ENCODE data around the gene RPL14.

Gene RPL14

DNA sequence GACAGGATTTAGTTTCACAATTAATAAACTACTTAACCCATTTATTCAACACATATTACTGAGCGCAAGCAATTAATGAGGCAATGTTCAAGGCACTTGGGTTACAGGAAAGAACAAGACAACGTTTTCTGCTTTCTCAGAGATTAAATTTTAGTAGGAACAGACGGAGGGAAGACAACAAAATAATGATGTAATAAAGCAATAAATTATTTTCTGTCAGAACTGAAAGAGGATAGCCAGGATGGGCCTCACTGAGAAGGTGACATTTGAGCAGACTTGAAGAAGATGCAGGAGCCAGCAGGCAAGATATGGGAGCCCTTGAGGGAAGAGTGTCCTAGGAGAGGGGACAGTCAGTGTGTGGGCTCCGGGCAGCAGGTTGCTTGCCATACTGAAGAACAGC is 11.3 kb upstream of the RPL14 start:
- no peak for ATAC-seq
- no peak for TF ChIP-seq ZNF565 (CRISPR knock-in tag; conservative IDR thresholded peaks at IDR 0.05; ENCODE audit: low read depth)
- TF ChIP-seq POU6F1 (CRISPR knock-in tag; IDR thresholded peaks at IDR 0.05; ENCODE audit: borderline replicate concordance, low read depth): no peak
- TF ChIP-seq ZFP30 (CRISPR knock-in tag; IDR thresholded peaks at IDR 0.05): no peak
- TF ChIP-seq BACH2 (CRISPR knock-in tag; IDR thresholded peaks at IDR 0.05; ENCODE audit: borderline replicate concordance): no peak
- TF ChIP-seq GLIS3 (CRISPR knock-in tag; IDR thresholded peaks at IDR 0.05): no peak
- TF ChIP-seq PPARA (CRISPR knock-in tag; IDR thresholded peaks at IDR 0.05; ENCODE audit: borderline replicate concordance): no peak
- TF ChIP-seq, protein P1, sequence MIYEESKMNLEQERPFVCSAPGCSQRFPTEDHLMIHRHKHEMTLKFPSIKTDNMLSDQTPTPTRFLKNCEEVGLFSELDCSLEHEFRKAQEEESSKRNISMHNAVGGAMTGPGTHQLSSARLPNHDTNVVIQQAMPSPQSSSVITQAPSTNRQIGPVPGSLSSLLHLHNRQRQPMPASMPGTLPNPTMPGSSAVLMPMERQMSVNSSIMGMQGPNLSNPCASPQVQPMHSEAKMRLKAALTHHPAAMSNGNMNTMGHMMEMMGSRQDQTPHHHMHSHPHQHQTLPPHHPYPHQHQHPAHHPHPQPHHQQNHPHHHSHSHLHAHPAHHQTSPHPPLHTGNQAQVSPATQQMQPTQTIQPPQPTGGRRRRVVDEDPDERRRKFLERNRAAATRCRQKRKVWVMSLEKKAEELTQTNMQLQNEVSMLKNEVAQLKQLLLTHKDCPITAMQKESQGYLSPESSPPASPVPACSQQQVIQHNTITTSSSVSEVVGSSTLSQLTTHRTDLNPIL (CRISPR knock-in tag; IDR thresholded peaks at IDR 0.05; ENCODE audit: low read depth): no peak
- TF ChIP-seq SNAI2 (CRISPR knock-in tag; IDR thresholded peaks at IDR 0.05): no peak
- no peak for TF ChIP-seq ZNF70 (CRISPR knock-in tag; IDR thresholded peaks at IDR 0.05)
- TF ChIP-seq CSRNP3 (CRISPR knock-in tag; IDR thresholded peaks at IDR 0.05): no peak
- TF ChIP-seq ZFP3 (CRISPR knock-in tag; IDR thresholded peaks at IDR 0.05): no peak
- no peak for TF ChIP-seq ISL1 (CRISPR knock-in tag; IDR thresholded peaks at IDR 0.05)
- no peak for TF ChIP-seq RARB (CRISPR knock-in tag; IDR thresholded peaks at IDR 0.05)
- no peak for TF ChIP-seq ARNTL (CRISPR knock-in tag; IDR thresholded peaks at IDR 0.05; ENCODE audit: borderline replicate concordance, low read depth)

GRCh38 chr3:40450438-40450837 is 6.7 kb upstream of the RPL14 start:
- no peak for ATAC-seq
- TF ChIP-seq GLIS3 (CRISPR knock-in tag; IDR thresholded peaks at IDR 0.05): no peak
- no peak for TF ChIP-seq ZFP30 (CRISPR knock-in tag; IDR thresholded peaks at IDR 0.05)
- TF ChIP-seq ZNF70 (CRISPR knock-in tag; IDR thresholded peaks at IDR 0.05): no peak
- TF ChIP-seq ESRRG (CRISPR knock-in tag; IDR thresholded peaks at IDR 0.05): no peak

DNA sequence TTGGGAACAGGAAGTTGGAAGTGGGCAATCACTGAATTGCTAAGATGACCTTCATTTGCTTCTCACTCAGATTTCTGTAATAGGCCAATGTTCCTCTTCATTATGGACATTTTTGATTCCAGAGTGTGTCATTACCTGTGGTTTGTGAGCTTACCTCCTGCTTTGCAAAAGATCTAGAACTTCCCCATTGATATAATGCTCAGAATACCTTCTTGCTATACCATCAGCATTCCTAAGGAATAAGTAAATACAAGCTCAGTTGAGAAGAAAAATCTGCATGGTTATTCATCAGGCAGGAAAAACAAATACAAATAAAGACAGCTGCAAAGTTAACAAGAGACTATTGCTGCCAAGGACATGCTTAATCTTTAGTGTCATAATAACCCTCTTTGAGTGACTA is 5.6 kb upstream of the RPL14 start:
- no peak for ATAC-seq
- TF ChIP-seq PPARA (CRISPR knock-in tag; IDR thresholded peaks at IDR 0.05; ENCODE audit: borderline replicate concordance) (no peak), ESRRG (CRISPR knock-in tag; IDR thresholded peaks at IDR 0.05) (no peak), ZFP3 (CRISPR knock-in tag; IDR thresholded peaks at IDR 0.05) (no peak), CSRNP3 (CRISPR knock-in tag; IDR thresholded peaks at IDR 0.05) (no peak), ARNTL (CRISPR knock-in tag; IDR thresholded peaks at IDR 0.05; ENCODE audit: borderline replicate concordance, low read depth) (no peak), TOX (CRISPR knock-in tag; IDR thresholded peaks at IDR 0.05; ENCODE audit: borderline replicate concordance) (no peak), ZNF70 (CRISPR knock-in tag; IDR thresholded peaks at IDR 0.05) (no peak), SNAI2 (CRISPR knock-in tag; IDR thresholded peaks at IDR 0.05) (no peak), RARB (CRISPR knock-in tag; IDR thresholded peaks at IDR 0.05) (no peak), POU6F1 (CRISPR knock-in tag; IDR thresholded peaks at IDR 0.05; ENCODE audit: borderline replicate concordance, low read depth) (no peak), CSDC2 (CRISPR knock-in tag; IDR thresholded peaks at IDR 0.05) (no peak), GLIS3 (CRISPR knock-in tag; IDR thresholded peaks at IDR 0.05) (no peak), ISL1 (CRISPR knock-in tag; IDR thresholded peaks at IDR 0.05) (no peak), BACH2 (CRISPR knock-in tag; IDR thresholded peaks at IDR 0.05; ENCODE audit: borderline replicate concordance) (no peak), TSHZ2 (CRISPR knock-in tag; IDR thresholded peaks at IDR 0.05) (no peak), OSR1 (CRISPR knock-in tag; IDR thresholded peaks at IDR 0.05) (no peak)
- TF ChIP-seq, protein P1 (CRISPR knock-in tag; IDR thresholded peaks at IDR 0.05; ENCODE audit: low read depth): no peak
- TF ChIP-seq, protein P2, sequence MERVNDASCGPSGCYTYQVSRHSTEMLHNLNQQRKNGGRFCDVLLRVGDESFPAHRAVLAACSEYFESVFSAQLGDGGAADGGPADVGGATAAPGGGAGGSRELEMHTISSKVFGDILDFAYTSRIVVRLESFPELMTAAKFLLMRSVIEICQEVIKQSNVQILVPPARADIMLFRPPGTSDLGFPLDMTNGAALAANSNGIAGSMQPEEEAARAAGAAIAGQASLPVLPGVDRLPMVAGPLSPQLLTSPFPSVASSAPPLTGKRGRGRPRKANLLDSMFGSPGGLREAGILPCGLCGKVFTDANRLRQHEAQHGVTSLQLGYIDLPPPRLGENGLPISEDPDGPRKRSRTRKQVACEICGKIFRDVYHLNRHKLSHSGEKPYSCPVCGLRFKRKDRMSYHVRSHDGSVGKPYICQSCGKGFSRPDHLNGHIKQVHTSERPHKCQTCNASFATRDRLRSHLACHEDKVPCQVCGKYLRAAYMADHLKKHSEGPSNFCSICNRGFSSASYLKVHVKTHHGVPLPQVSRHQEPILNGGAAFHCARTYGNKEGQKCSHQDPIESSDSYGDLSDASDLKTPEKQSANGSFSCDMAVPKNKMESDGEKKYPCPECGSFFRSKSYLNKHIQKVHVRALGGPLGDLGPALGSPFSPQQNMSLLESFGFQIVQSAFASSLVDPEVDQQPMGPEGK (CRISPR knock-in tag; IDR thresholded peaks at IDR 0.05; ENCODE audit: borderline replicate concordance): no peak

Measured in SK-N-SH treated with all-trans-retinoic acid at 6 μM for 48 hours (cell line).